Effector CD4-positive, alpha-beta T cell (primary cell): Measurements from ENCODE around the gene TSPEAR.
"Not testable (repeated sequence)": the region's sequence is repeated elsewhere in the genome, so short reads cannot be mapped to it uniquely, and the experiment has no call there.

Experiments used
- DNase-seq: peaks from one replicate; pipeline ENCODE4 v3.0.0-alpha.2; 2020

Gene TSPEAR

GRCh38 chr21:44564886-44565598 is 146.3 kb downstream of the TSPEAR start:
- DNase-seq, result no peak

- no peak for DNase-seq
These were observed 147.3 kb downstream of the TSPEAR start for GRCh38 chr21:44564099-44564498.

- no peak for DNase-seq
These were observed 152.7 kb downstream of the TSPEAR start, which contains the start of gene KRTAP10-3 for GRCh38 chr21:44558695-44559094. KRTAP10-3 (minus strand) TSS chr21:44558795; CDS start chr21:44558715, 80 bp downstream.

- not testable (repeated sequence) for DNase-seq
These were observed 153.1 kb downstream of the TSPEAR start for GRCh38 chr21:44558329-44558675.

- no peak for DNase-seq
These were observed 153.7 kb downstream of the TSPEAR start for GRCh38 chr21:44557491-44558328.

- no peak for DNase-seq
These were observed 154.5 kb downstream of the TSPEAR start for GRCh38 chr21:44556879-44557278.

GRCh38 chr21:44555200-44555875 is 156.0 kb downstream of the TSPEAR start:
- DNase-seq, result no peak

GRCh38 chr21:44552681-44553080 is 158.7 kb downstream of the TSPEAR start:
- no peak for DNase-seq

GRCh38 chr21:44552136-44552535 is 159.2 kb downstream of the TSPEAR start:
- DNase-seq, result no peak

GRCh38 chr21:44551340-44551961 is 159.9 kb downstream of the TSPEAR start, which contains the start of gene KRTAP10-2:
KRTAP10-2 (minus strand) TSS chr21:44551505; CDS start chr21:44551458, 47 bp downstream.
- no peak for DNase-seq

GRCh38 chr21:44550807-44551206 is 160.6 kb downstream of the TSPEAR start:
- DNase-seq, result no peak

GRCh38 chr21:44550285-44550684 is 161.1 kb downstream of the TSPEAR start:
- DNase-seq, result not testable (repeated sequence)

GRCh38 chr21:44549525-44550211 is 161.7 kb downstream of the TSPEAR start:
- DNase-seq, result no peak

- DNase-seq, result no peak
These were observed 162.4 kb downstream of the TSPEAR start for GRCh38 chr21:44548922-44549321.

- DNase-seq, result no peak
These were observed 163.0 kb downstream of the TSPEAR start for GRCh38 chr21:44548381-44548780.

- DNase-seq, result no peak
These were observed 163.6 kb downstream of the TSPEAR start for GRCh38 chr21:44547656-44548331.

- DNase-seq, result no peak
These were observed 166.8 kb downstream of the TSPEAR start for GRCh38 chr21:44544566-44544965.

- DNase-seq, result no peak
These were observed 168.7 kb downstream of the TSPEAR start for GRCh38 chr21:44542716-44543115.

GRCh38 chr21:44540741-44541288 is 170.6 kb downstream of the TSPEAR start:
- DNase-seq, result no peak

GRCh38 chr21:44539991-44540666 is 171.2 kb downstream of the TSPEAR start, which contains the start of gene KRTAP10-1:
KRTAP10-1 (minus strand) TSS chr21:44540195; CDS start chr21:44540150, 45 bp downstream.
- no peak for DNase-seq

GRCh38 chr21:44539046-44539445 is 172.3 kb downstream of the TSPEAR start:
- no peak for DNase-seq
